NCI-H748 (cell line): ENCODE data around the gene NEUROD1.
"Not testable (repeated sequence)": the region's sequence is repeated elsewhere in the genome, so short reads cannot be mapped to it uniquely, and the experiment has no call there.

Experiments
- DNase-seq: peaks from one replicate; lab custom pipeline; 2025; ENCODE audit not compliant: unreplicated experiment; lab: John Stamatoyannopoulos, UW

The NEUROD1 gene

GRCh38 chr2:181680055-181680936 lies at the start of gene NEUROD1:
Gene NEUROD1, minus strand, starts transcription at chr2:181680517. Its CDS starts 1,657 bp downstream, at chr2:181678860.
- DNase-seq, result no peak

GRCh38 chr2:181725476-181725875 lies 45.2 kb upstream of the NEUROD1 start:
- no peak for DNase-seq

GRCh38 chr2:181724662-181725061 lies 44.3 kb upstream of the NEUROD1 start:
- no peak for DNase-seq

GRCh38 chr2:181723731-181724130 lies 43.4 kb upstream of the NEUROD1 start:
- no peak for DNase-seq

- peak; percentile 92 for DNase-seq
Measured at GRCh38 chr2:181715033-181715630, 34.8 kb upstream of the NEUROD1 start.

GRCh38 chr2:181711051-181711450 lies 30.7 kb upstream of the NEUROD1 start:
- DNase-seq, result not testable (repeated sequence)

- not testable (repeated sequence) for DNase-seq
Measured at GRCh38 chr2:181702519-181702918, 22.2 kb upstream of the NEUROD1 start.

GRCh38 chr2:181698223-181698622 lies 17.9 kb upstream of the NEUROD1 start:
- DNase-seq, result no peak

- DNase-seq, result no peak
Measured at GRCh38 chr2:181697571-181697970, 17.3 kb upstream of the NEUROD1 start.

- no peak for DNase-seq
Measured at GRCh38 chr2:181697126-181697525, 16.8 kb upstream of the NEUROD1 start.

- no peak for DNase-seq
Measured at GRCh38 chr2:181694271-181694670, 14.0 kb upstream of the NEUROD1 start.

- no peak for DNase-seq
Measured at GRCh38 chr2:181690860-181691259, 10.5 kb upstream of the NEUROD1 start.

GRCh38 chr2:181686576-181687185 lies 6.4 kb upstream of the NEUROD1 start:
- peak; percentile 98 for DNase-seq

GRCh38 chr2:181685150-181685688 lies 4.9 kb upstream of the NEUROD1 start:
- DNase-seq, result peak; percentile 87

- DNase-seq, result peak; percentile 39
Measured at GRCh38 chr2:181684454-181685149, 4.3 kb upstream of the NEUROD1 start.

- no peak for DNase-seq
Measured at GRCh38 chr2:181683518-181684453, 3.5 kb upstream of the NEUROD1 start.

GRCh38 chr2:181682795-181683517 lies 2.6 kb upstream of the NEUROD1 start:
- no peak for DNase-seq

- no peak for DNase-seq
Measured at GRCh38 chr2:181682026-181682789, 1.9 kb upstream of the NEUROD1 start.
